ENCODE measurements around the gene PAX2.

Gene PAX2

GRCh38 chr10:100803492-100803891 lies 58.1 kb downstream of the PAX2 start (continued):
- no peak for TF ChIP-seq TSHZ2 (CRISPR knock-in tag; IDR thresholded peaks at IDR 0.05)
- TF ChIP-seq CSRNP3 (CRISPR knock-in tag; IDR thresholded peaks at IDR 0.05) = no peak
- no peak for TF ChIP-seq ZNF565 (CRISPR knock-in tag; conservative IDR thresholded peaks at IDR 0.05; ENCODE audit: low read depth)
- TF ChIP-seq ESRRG (CRISPR knock-in tag; IDR thresholded peaks at IDR 0.05) = no peak
- no peak for TF ChIP-seq PPARA (CRISPR knock-in tag; IDR thresholded peaks at IDR 0.05; ENCODE audit: borderline replicate concordance)
- no peak for TF ChIP-seq ZNF70 (CRISPR knock-in tag; IDR thresholded peaks at IDR 0.05)
- TF ChIP-seq GLIS3 (CRISPR knock-in tag; IDR thresholded peaks at IDR 0.05) = no peak

GRCh38 chr10:100803908-100804307 lies 58.5 kb downstream of the PAX2 start:
- TF ChIP-seq PATZ1 (CRISPR knock-in tag; IDR thresholded peaks at IDR 0.05; ENCODE audit: borderline replicate concordance) (no peak), ZNF565 (CRISPR knock-in tag; conservative IDR thresholded peaks at IDR 0.05; ENCODE audit: low read depth) (no peak), ZNF8 (CRISPR knock-in tag; IDR thresholded peaks at IDR 0.05) (no peak), ISL1 (CRISPR knock-in tag; IDR thresholded peaks at IDR 0.05) (no peak), ZNF70 (CRISPR knock-in tag; IDR thresholded peaks at IDR 0.05) (no peak), ZFP3 (CRISPR knock-in tag; IDR thresholded peaks at IDR 0.05) (no peak), ZFP30 (CRISPR knock-in tag; IDR thresholded peaks at IDR 0.05) (no peak), CREB5 (CRISPR knock-in tag; IDR thresholded peaks at IDR 0.05; ENCODE audit: low read depth) (no peak), CSDC2 (CRISPR knock-in tag; IDR thresholded peaks at IDR 0.05) (no peak), POU6F1 (CRISPR knock-in tag; IDR thresholded peaks at IDR 0.05; ENCODE audit: borderline replicate concordance, low read depth) (no peak), ZC3H10 (CRISPR knock-in tag; IDR thresholded peaks at IDR 0.05) (no peak), TCF4 (CRISPR knock-in tag; IDR thresholded peaks at IDR 0.05; ENCODE audit: borderline replicate concordance) (no peak), BACH2 (CRISPR knock-in tag; IDR thresholded peaks at IDR 0.05; ENCODE audit: borderline replicate concordance) (no peak), RARB (CRISPR knock-in tag; IDR thresholded peaks at IDR 0.05) (no peak)
- no peak for ATAC-seq

- TF ChIP-seq ISL1 (CRISPR knock-in tag; IDR thresholded peaks at IDR 0.05) = no peak
- TF ChIP-seq ZFP30 (CRISPR knock-in tag; IDR thresholded peaks at IDR 0.05) = no peak
- no peak for TF ChIP-seq TSHZ2 (CRISPR knock-in tag; IDR thresholded peaks at IDR 0.05)
- TF ChIP-seq CREB5 (CRISPR knock-in tag; IDR thresholded peaks at IDR 0.05; ENCODE audit: low read depth) = no peak
- no peak for TF ChIP-seq ESRRG (CRISPR knock-in tag; IDR thresholded peaks at IDR 0.05)
- no peak for TF ChIP-seq CSDC2 (CRISPR knock-in tag; IDR thresholded peaks at IDR 0.05)
- TF ChIP-seq TOX (CRISPR knock-in tag; IDR thresholded peaks at IDR 0.05; ENCODE audit: borderline replicate concordance) = no peak
- TF ChIP-seq ARNTL (CRISPR knock-in tag; IDR thresholded peaks at IDR 0.05; ENCODE audit: borderline replicate concordance, low read depth) = no peak
- no peak for TF ChIP-seq BACH2 (CRISPR knock-in tag; IDR thresholded peaks at IDR 0.05; ENCODE audit: borderline replicate concordance)
- TF ChIP-seq PPARA (CRISPR knock-in tag; IDR thresholded peaks at IDR 0.05; ENCODE audit: borderline replicate concordance) = no peak
- TF ChIP-seq ZNF70 (CRISPR knock-in tag; IDR thresholded peaks at IDR 0.05) = no peak
- no peak for ATAC-seq
These were observed 60.4 kb downstream of the PAX2 start for GRCh38 chr10:100805543-100806355.

Data from SK-N-SH treated with all-trans-retinoic acid at 6 μM for 48 hours (cell line).